Caco-2 (cell line): ENCODE results near the gene CISD1. TPM values are rescaled to one million over a fixed set of nuclear protein-coding genes. Genes with fewer than 3 reads are reported as not detected.
"Not testable (repeated sequence)": the region's sequence is repeated elsewhere in the genome, so short reads cannot be mapped to it uniquely, and the experiment has no call there.

ENCODE experiments used
- BruUV-seq: library from RNA; stranded (reverse); fragments of 400-500 nt; replicated peaks from 2 replicates; lab custom pipeline; 2021; lab: Mats Ljungman, UMichigan
- CTCF ChIA-PET: fragments of 300-600 bp; sonication (Branson Sonifier 250); formaldehyde crosslinking; loops from one replicate; lab custom pipeline; 2022; ENCODE audit warnings: antibody characterized with exemption; lab: Charles Lee
- POLR2A ChIA-PET: fragments of 300-600 bp; sonication (Branson Sonifier 250); formaldehyde crosslinking; loops from one replicate; lab custom pipeline; 2022; ENCODE audit warnings: antibody characterized with exemption; lab: Charles Lee
- DNase-seq, 2 experiments: peaks; one replicate each; pipeline versions ENCODE4 v3.0.0 to v3.0.0-alpha.2; 2020 to 2022
- H3K27me3 ChIP-seq: replicated peaks from 2 replicates; pipeline ENCODE4 v1.6.0; 2011; ENCODE audit warnings: low read length; ENCODE audit not compliant: control insufficient read depth, insufficient read depth
- H3K36me3 ChIP-seq: 2 replicates; pipeline ENCODE4 v1.5.1; 2011; ENCODE audit warnings: low read length; ENCODE audit not compliant: control insufficient read depth, insufficient read depth
- H3K4me1 ChIP-seq: fragments of 250-450 bp; sonication (Bioruptor Pico); 2 replicates; pipeline ENCODE4 v1.5.1; 2020; ENCODE audit warnings: mild to moderate bottlenecking
- H3K4me3 ChIP-seq: 2 replicates; pipeline ENCODE4 v1.5.1; 2011; ENCODE audit warnings: low read depth, mild to moderate bottlenecking, control low read depth, low read length
- H3K9me3 ChIP-seq: fragments of 250-450 bp; sonication (Bioruptor Pico); 2 replicates; pipeline ENCODE4 v1.5.1; 2020; ENCODE audit warnings: mild to moderate bottlenecking, moderate library complexity
- H3K27ac Mint-ChIP-seq: one replicate; pipeline ENCODE4 v1.8.0; 2022; ENCODE audit warnings: mixed read lengths; ENCODE audit not compliant: unreplicated experiment
- H3K27me3 Mint-ChIP-seq: one replicate; pipeline ENCODE4 v1.8.0; 2022; ENCODE audit warnings: mixed read lengths; ENCODE audit not compliant: insufficient read depth, unreplicated experiment
- H3K36me3 Mint-ChIP-seq: one replicate; pipeline ENCODE4 v1.8.0; 2022; ENCODE audit warnings: mild to moderate bottlenecking, mixed read lengths; ENCODE audit not compliant: insufficient read depth, unreplicated experiment
- H3K4me1 Mint-ChIP-seq: one replicate; pipeline ENCODE4 v1.8.0; 2022; ENCODE audit warnings: low read depth, mixed read lengths; ENCODE audit not compliant: unreplicated experiment
- H3K4me3 Mint-ChIP-seq: one replicate; pipeline ENCODE4 v1.8.0; 2022; ENCODE audit warnings: mild to moderate bottlenecking, moderate library complexity, mixed read lengths; ENCODE audit not compliant: unreplicated experiment
- H3K9me3 Mint-ChIP-seq: one replicate; pipeline ENCODE4 v1.8.0; 2022; ENCODE audit warnings: mixed read lengths; ENCODE audit not compliant: unreplicated experiment
- intact Hi-C: fragments of 100-400 bp; cut with micrococcal nuclease; formaldehyde crosslinking; loops from one replicate; pipeline ENCODE4 v1.10.0; 2022; ENCODE audit not compliant: unreplicated experiment
- total RNA-seq: library from RNA; stranded (reverse); gene quantifications from 2 replicates; pipeline ENCODE4 v1.2.3, GENCODE V29; 2022
- TF ChIP-seq, protein P1 (sequence below), 2 experiments: fragments of 200-600 bp in 1 of 2; IDR thresholded peaks; 1 replicate in 1 of 2; 2 replicates in 1 of 2; pipeline versions ENCODE4 v1.5.1 to v1.8.0; 2011 to 2022; ENCODE audit warnings: antibody characterized with exemption in 1 of 2, control low read depth in 1 of 2, inconsistent platforms in 1 of 2, low read depth in 1 of 2, low read length in 1 of 2, mild to moderate bottlenecking in 1 of 2, moderate library complexity in 1 of 2; ENCODE audit not compliant: insufficient read depth in 1 of 2, severe bottlenecking in 1 of 2, unreplicated experiment in 1 of 2

Gene CISD1
- total RNA-seq, 1 experiment from 2014 or later, result 98.3 TPM

DNA sequence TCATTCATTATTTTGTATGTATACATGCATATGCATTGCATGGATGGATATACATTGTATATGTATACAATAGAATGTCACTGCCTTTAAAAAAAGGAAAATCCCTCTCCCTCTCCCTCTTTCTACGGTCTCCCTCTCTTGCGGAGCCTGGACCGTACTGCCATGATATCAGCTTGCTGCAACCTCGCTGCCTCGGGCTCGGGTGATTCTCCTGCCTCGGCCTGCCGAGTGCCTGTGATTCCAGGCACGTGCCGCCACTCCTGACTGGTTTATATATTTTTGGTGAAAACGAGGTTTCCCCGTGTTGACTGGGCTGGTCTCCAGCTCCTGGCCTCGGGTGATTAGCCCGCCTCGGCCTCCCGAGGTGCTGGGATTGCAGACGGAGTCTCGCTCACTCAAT lies 25.7 kb upstream of the CISD1 start:
- Histone ChIP-seq H3K27me3 (no peaks in the 10 kb centered on the region), H3K9me3 (peaks cover 10% of the 10 kb centered on the region), H3K4me3 (no peak overlapping the region), H3K4me1 (peaks cover 27% of the 10 kb centered on the region), H3K36me3 (no peaks in the 10 kb centered on the region)
- H3K9me3 Mint-ChIP-seq, result peaks cover 26% of the 10 kb centered on the region
- no peak overlapping the region for H3K4me3 Mint-ChIP-seq
- H3K36me3 Mint-ChIP-seq, result peaks cover 5% of the 10 kb centered on the region
- BruUV-seq, result no TSS peak
- TF ChIP-seq, protein P1, sequence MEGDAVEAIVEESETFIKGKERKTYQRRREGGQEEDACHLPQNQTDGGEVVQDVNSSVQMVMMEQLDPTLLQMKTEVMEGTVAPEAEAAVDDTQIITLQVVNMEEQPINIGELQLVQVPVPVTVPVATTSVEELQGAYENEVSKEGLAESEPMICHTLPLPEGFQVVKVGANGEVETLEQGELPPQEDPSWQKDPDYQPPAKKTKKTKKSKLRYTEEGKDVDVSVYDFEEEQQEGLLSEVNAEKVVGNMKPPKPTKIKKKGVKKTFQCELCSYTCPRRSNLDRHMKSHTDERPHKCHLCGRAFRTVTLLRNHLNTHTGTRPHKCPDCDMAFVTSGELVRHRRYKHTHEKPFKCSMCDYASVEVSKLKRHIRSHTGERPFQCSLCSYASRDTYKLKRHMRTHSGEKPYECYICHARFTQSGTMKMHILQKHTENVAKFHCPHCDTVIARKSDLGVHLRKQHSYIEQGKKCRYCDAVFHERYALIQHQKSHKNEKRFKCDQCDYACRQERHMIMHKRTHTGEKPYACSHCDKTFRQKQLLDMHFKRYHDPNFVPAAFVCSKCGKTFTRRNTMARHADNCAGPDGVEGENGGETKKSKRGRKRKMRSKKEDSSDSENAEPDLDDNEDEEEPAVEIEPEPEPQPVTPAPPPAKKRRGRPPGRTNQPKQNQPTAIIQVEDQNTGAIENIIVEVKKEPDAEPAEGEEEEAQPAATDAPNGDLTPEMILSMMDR (IDR thresholded peaks at IDR 0.05; ENCODE audit: insufficient read depth in 1 of 2, low read depth in 1 of 2, low read length in 1 of 2, severe bottlenecking in 1 of 2, unreplicated experiment in 1 of 2), result no peak
- no peaks in the 10 kb centered on the region for H3K27me3 Mint-ChIP-seq
- intact Hi-C loops, result no loop called here
- DNase-seq, result no peak
- H3K27ac Mint-ChIP-seq, result no peak overlapping the region
- ChIA-PET POLR2A (no interaction called here), CTCF (no interaction called here)
- peaks cover 37% of the 10 kb centered on the region for H3K4me1 Mint-ChIP-seq

DNA sequence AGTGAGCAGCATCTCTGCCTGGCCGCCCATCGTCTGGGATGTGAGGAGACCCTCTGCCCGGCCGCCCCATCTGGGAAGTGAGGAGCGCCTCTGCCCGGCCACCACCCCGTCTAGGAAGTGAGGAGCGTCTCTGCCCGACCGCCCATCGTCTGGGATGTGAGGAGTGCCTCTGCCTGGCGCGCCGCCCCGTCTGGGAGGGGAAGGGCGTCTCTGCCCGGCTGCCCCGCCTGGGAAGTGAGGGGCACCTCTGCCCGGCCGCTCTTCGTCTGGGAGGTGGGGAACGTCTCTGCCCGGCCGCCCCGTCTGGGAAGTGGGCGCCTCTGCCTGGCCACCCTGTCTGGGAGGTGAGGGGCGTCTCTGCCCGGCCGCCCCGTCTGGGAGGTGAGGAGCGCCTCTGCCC lies 25.2 kb upstream of the CISD1 start:
- H3K4me3 ChIP-seq, H3K27me3 Mint-ChIP-seq, H3K4me3 Mint-ChIP-seq, H3K27ac Mint-ChIP-seq, H3K27me3 ChIP-seq, POLR2A ChIA-PET, CTCF ChIA-PET, H3K36me3 ChIP-seq, H3K36me3 Mint-ChIP-seq, H3K9me3 ChIP-seq, DNase-seq, intact Hi-C loops, BruUV-seq: not testable (repeated sequence)
- H3K4me1 Mint-ChIP-seq, result peaks cover 31% of the 10 kb centered on the region
- H3K9me3 Mint-ChIP-seq, result peaks cover 26% of the 10 kb centered on the region
- H3K4me1 ChIP-seq, result peaks cover 22% of the 10 kb centered on the region

DNA sequence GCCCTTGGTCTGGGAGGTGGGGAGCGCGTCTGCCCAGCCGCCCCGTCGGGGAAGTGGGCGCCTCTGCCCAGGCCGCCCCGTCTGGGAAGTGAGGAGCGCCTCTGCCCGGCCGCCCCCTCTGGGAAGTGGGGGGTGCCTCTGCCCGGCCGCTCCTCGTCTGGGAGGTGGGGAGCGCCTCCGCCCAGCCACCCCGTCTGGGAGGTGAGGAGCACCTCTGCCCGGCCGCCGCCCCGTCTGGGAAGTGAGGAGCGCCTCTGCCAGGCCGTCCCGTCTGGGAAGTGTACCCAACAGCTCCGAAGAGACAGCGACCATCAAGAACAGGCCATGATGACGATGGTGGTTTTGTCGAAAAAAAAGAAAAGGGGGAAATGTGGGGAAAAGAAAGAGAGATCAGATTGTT lies 24.7 kb upstream of the CISD1 start:
- POLR2A ChIA-PET, H3K4me3 Mint-ChIP-seq, H3K27me3 ChIP-seq, H3K36me3 ChIP-seq, H3K36me3 Mint-ChIP-seq, BruUV-seq, H3K27me3 Mint-ChIP-seq, H3K9me3 ChIP-seq, CTCF ChIA-PET, intact Hi-C loops, H3K27ac Mint-ChIP-seq, DNase-seq, H3K4me3 ChIP-seq: not testable (repeated sequence)
- Mint-ChIP-seq H3K4me1 (peaks cover 27% of the 10 kb centered on the region), H3K9me3 (peaks cover 26% of the 10 kb centered on the region)
- peaks cover 17% of the 10 kb centered on the region for H3K4me1 ChIP-seq

DNA sequence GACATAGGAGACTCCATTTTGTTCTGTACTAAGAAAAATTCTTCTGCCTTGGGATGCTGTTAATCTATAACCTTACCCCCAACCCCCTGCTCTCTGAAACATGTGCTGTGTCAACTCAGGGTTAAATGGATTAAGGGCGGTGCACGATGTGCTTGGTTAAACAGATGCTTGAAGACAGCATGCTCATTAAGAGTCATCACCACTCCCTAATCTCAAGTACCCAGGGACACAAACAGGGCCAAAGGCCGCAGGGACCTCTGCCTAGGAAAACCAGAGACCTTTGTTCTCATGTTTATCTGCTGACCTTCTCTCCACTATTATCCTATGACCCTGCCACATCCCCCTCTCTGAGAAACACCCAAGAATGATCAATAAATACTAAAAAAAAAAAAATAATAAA lies 24.3 kb upstream of the CISD1 start:
- H3K9me3 ChIP-seq, H3K27me3 Mint-ChIP-seq, H3K36me3 ChIP-seq, intact Hi-C loops, POLR2A ChIA-PET, H3K4me3 ChIP-seq, H3K27me3 ChIP-seq, H3K4me3 Mint-ChIP-seq, CTCF ChIA-PET, BruUV-seq, H3K27ac Mint-ChIP-seq, H3K36me3 Mint-ChIP-seq: not testable (repeated sequence)
- peaks cover 13% of the 10 kb centered on the region for H3K4me1 ChIP-seq
- H3K4me1 Mint-ChIP-seq, result peaks cover 23% of the 10 kb centered on the region
- H3K9me3 Mint-ChIP-seq, result peaks cover 26% of the 10 kb centered on the region
- peak; percentile 45 to 83 for DNase-seq
